Measurements from ENCODE around the gene RIOK3.
"Not testable (repeated sequence)": the region's sequence is repeated elsewhere in the genome, so short reads cannot be mapped to it uniquely, and the experiment has no call there.

The RIOK3 gene

GRCh38 chr18:23451011-23451410 is 2.1 kb upstream of the RIOK3 start:
- DNase-seq (ENCODE audit: low read depth) = no peak

- no peak for DNase-seq (ENCODE audit: low read depth)
Observed at GRCh38 chr18:23451491-23451890, 1.6 kb upstream of the RIOK3 start.

GRCh38 chr18:23452347-23452727 is 750 bp upstream of the RIOK3 start:
- DNase-seq (ENCODE audit: low read depth) = no peak

DNA sequence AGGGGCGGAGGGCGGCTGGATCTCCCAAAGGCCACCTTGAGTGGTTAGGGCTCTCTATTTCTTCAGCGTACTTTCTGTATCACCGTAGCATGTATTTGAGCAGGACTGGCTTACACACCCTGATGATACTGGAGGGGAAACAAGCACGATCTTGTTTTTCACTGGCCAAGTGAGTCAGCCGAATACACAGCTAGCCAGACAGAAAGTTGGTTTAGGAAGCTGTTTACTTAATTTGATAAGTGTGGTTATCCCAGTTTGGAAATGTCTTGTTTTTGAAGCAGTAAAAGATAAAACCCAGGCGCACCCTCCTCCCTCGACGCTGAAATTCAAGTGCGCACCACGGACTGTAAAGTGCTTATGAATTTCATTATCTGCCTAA is 582 bp downstream of the RIOK3 start:
- no peak for DNase-seq (ENCODE audit: low read depth)

DNA sequence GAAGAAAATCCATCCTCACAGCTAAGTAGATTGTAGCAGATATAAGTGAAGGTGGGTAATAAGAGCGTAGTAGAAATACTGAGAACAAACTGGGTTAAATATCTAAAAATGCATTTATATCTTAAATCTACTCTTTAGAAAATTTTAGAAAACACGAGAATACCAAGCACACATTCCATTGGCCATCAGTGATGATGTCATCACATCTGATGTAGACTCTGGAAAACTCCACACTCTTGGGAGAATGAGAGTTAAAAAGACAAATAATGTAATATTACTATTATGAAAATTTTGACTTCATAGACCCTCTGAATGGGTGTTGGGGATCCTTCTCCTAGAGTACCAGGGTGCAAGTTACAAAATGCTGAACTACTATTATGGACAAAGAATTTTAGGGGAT is 3.7 kb downstream of the RIOK3 start:
- no peak for DNase-seq (ENCODE audit: low read depth)

DNA sequence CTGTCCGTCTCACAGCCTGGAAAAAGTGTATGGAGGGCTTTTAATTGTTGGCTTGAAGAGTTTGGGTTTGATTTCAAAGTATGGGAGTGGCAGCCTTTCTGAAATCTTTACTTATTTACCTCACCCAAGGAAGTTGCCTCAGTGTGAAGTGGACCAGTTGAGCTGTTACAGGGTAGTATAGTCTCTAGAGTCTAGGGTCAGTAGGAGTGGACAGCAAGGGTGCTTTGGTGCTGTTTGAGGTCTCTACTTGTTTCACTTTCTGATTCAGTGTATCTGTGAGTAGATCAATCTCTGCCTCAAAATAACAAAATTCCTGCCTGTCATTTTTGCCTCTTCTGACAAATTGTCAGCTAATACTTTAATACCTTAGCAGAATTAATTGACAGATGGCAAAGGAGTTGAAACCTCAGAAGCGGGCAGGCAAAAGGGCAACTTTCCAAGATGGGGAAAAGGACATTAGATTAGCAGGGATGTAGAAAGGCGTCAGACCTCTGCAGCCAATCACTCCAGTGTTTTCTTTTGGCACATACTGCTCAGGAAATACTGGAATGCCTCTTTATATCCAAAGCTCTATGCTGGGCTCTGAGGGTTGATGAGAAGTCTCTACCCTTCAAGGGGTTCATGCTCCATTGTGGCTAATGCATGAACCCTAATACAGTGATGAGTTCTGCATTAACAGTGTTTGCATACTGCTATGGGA is 5.9 kb downstream of the RIOK3 start:
- DNase-seq (ENCODE audit: low read depth) = no peak

DNA sequence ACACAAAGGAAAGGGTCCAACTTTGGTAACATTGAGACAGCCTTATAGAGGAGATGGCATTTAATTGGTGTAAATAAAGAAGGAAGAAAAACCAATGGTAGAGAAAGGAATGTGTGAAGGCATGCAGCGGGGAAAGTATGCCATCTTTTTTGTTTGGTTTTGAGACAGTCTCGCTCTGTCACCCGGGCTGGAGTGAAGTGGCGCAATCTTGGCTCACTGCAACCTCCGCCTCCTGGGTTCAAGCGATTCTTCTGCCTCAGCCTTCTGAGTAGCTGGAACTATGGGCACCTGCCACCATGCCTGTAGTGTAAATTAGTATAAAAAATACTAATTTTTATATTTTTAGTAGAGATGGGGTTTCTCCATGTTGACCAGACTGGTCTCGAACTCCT is 6.4 kb downstream of the RIOK3 start:
- no peak for DNase-seq (ENCODE audit: low read depth)

DNA sequence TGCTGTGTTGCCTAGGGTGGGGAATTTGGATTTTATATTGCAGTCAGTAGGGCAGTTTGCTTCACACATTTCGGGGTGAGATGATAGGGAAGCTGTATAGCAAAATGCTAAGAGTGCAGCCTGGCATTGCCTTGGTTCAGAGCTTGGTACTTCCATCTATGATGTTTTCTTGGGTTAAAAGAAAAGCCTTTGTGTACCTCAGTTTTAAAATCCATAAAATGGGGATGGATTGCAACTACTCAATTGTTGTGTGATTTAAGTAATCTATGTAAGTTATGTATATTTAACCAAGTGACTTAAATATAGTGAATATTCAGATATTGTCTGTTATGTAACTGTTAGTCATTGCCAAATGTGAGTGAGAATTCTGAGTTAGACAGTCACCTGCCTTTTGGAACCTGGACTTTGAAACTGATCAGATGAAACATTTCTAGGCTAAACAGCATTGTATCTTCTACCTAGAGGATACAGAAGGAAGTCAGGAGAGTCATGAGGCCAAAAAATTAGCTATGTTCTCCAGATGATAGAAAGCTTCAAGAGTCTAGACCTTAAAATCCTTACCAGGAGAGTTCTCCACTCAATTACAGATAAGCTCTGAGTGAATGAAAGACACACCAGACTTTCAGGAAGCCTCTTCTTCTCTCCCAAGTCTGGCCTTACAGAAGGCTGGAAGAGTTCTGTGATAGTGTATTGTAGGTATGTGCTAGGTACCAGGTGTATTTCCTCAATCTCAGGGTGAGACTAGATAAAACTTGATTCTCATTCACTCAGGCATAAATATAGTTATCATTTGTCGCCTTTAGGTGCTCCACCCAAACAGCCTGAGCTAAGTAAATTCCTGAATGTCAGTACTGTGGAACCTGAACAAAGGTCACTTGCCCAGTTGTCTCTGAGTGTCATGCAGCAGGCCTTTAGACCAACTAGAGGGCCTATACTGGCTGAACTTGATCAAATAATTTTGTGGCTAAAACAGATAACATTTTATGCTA is 7.5 kb downstream of the RIOK3 start:
- DNase-seq (ENCODE audit: low read depth) = no peak

- DNase-seq (ENCODE audit: low read depth) = no peak
Observed at GRCh38 chr18:23462876-23463275, 9.8 kb downstream of the RIOK3 start.

GRCh38 chr18:23468753-23469459 is 15.8 kb downstream of the RIOK3 start:
- DNase-seq (ENCODE audit: low read depth) = no peak

DNA sequence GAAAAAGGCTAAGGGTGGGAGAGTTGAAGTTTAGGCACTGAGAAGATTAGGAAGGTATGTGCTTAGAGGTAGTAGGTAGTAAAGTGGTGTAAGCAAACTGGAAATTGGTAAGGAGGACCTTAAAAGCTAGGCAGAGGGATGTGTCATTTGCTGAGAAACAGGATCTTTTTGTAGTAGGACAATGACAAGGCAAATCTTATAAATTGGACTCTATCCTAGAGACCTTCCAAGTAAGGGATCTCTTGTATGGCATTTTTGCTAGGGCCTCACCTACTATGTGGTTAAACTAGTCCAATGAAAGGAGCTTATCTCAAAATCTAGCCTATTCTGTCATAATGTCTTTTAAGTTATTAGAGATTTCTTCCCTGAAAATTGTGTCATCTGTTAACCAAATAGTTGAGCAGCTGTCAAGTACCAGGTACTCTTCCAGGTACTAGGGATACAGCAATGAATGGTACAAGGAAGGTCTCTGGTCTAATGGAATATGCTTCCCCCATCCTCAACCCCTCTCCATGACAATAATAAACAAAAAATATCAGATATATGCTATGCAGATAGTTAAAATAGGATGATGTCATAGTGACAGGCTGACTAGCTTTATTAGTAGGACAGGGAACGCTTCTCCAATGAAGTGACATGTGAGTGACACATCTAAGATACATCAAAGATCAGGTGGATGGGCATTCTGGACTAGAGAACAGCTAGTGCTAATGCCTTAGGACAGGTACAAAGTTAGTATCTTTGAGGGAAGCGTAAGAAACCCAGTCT is 17.7 kb downstream of the RIOK3 start:
- no peak for DNase-seq (ENCODE audit: low read depth)

- DNase-seq (ENCODE audit: low read depth) = no peak
Observed at GRCh38 chr18:23471486-23471885, 18.4 kb downstream of the RIOK3 start.

GRCh38 chr18:23479829-23480505 is 26.9 kb downstream of the RIOK3 start:
- DNase-seq (ENCODE audit: low read depth) = no peak

DNA sequence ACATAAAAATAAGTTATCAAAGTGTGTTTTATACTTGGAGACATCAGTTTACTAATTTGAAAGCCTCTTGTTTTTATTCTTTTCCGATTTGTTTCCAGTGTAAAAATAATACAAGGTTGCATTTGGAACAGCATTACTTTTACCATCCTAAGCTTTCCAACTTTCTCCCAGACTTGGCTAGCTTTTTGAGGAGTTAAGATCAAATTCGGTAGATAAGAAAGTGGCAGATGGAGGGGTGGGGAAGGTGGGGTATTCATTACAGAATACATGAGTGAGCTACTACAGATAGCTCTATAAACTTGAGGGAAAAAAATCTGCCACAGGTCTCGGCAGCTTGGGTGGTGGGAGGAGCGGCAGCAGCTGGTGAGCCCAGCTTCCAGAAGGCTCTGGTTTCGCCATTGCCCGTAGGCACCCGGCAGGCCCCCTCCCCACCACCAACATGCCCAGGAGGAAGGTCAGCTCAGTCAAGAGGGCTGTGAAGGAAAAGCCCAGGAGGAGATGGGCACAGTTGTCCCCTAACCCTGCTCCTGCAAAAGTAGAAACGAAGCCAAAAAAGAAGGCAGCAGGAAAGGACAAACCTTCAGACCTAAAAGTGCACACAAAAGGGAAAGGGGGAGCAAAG is 31.6 kb downstream of the RIOK3 start:
- no peak for DNase-seq (ENCODE audit: low read depth)

DNA sequence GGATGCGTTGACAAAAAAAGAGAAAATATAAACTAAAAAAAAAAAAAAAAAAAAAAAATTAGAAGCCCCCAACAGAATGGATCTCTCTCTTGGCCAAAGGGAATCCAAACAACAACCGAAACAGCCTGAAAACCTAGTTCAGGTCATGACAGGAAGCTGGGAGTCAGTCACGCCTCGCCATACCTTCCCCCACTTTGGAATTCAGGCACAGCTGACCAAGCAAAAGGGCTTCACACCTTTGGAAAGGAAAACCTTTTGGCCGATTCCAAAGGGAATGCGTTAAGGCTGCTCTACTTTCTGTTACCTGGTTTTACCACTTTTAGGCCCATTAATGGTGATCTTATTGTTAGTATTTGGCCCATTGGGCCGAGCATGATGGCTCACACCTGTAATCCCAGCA is 32.3 kb downstream of the RIOK3 start:
- no peak for DNase-seq (ENCODE audit: low read depth)

GRCh38 chr18:23487738-23488570 is 34.9 kb downstream of the RIOK3 start:
- DNase-seq (ENCODE audit: low read depth) = no peak

- not testable (repeated sequence) for DNase-seq (ENCODE audit: low read depth)
Observed at GRCh38 chr18:23489586-23489985, 36.5 kb downstream of the RIOK3 start.

GRCh38 chr18:23493654-23494053 is 40.6 kb downstream of the RIOK3 start:
- no peak for DNase-seq (ENCODE audit: low read depth)

- no peak for DNase-seq (ENCODE audit: low read depth)
Observed at GRCh38 chr18:23494992-23495391, 41.9 kb downstream of the RIOK3 start.
